Tibial artery (tissue), 4 donors: ENCODE data around the gene CCDC68.

Experiments
- DNase-seq, 2 donors: peaks; one replicate each; pipeline ENCODE4 v3.0.0-alpha.2; 2019
- H3K27ac ChIP-seq, 2 donors: fragments of 200-600 bp; sonication (generic) in 1 of 2; 1 replicate in 1 of 2; 2 replicates in 1 of 2; pipeline ENCODE4 v1.5.1; 2018 to 2019; ENCODE audit warnings: mild to moderate bottlenecking in 1 of 2
- H3K27me3 ChIP-seq, 2 donors: fragments of 200-600 bp; sonication (generic) in 1 of 2; one replicate each; pipeline versions ENCODE4 v1.5.1 to v1.6.0; 2016 to 2019
- H3K36me3 ChIP-seq, 3 donors: fragments of 200-600 bp; sonication (generic) in 2 of 3; one replicate each; pipeline ENCODE4 v1.5.1; 2016 to 2019; ENCODE audit warnings: mild to moderate bottlenecking in 2 of 3
- H3K4me1 ChIP-seq, 4 donors: fragments of 200-600 bp; sonication (generic) in 2 of 4; 1 replicate in 3 of 4; 2 replicates in 1 of 4; pipeline ENCODE4 v1.5.1; 2016 to 2019
- H3K4me3 ChIP-seq, 2 donors: fragments of 200-600 bp; sonication (generic) in 1 of 2; 1 replicate in 1 of 2; 2 replicates in 1 of 2; pipeline ENCODE4 v1.5.1; 2018 to 2019; ENCODE audit warnings: mild to moderate bottlenecking in 2 of 2
- H3K9me3 ChIP-seq, 3 donors: fragments of 200-600 bp; sonication (generic) in 1 of 3; one replicate each; pipeline ENCODE4 v1.5.1; 2016 to 2019
- intact Hi-C: fragments of 100-400 bp; cut with DNase I; formaldehyde crosslinking; loops from one replicate; pipeline ENCODE4 v1.15.0; 2023; ENCODE audit warnings: low total_unique reads
- TF ChIP-seq, protein P1 (sequence below), 2 experiments: fragments of 200-600 bp in 1 of 2; fragments of 450-650 bp in 1 of 2; IDR thresholded peaks; one replicate each; pipeline ENCODE4 v1.5.1; 2017 to 2019; ENCODE audit warnings: antibody characterized with exemption in 2 of 2, mild to moderate bottlenecking in 1 of 2, moderate library complexity in 1 of 2

CCDC68 gene

DNA sequence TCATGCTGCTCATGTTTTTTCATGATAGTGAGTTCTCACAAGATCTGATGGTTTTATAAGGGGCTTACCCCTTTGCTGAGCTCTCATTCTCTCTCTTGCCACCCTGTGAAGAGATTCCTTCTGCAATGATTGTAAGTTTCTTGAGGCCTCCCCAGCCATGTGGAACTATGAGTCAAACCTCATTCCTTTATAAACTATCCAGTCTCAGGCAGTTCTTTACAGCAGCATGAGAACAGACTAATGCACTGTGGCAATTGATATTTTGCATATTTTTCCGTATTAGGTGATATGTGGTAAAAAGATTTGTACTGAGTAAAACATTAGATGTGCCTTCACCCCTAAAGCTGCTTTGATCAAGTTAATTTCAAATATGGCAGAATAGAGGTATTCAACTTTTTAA, 82.2 kb downstream of the CCDC68 start:
- intact Hi-C loops = no loop called here
- no peak for DNase-seq
- H3K36me3 ChIP-seq = no peaks in the 10 kb centered on the region
- TF ChIP-seq, protein P1, sequence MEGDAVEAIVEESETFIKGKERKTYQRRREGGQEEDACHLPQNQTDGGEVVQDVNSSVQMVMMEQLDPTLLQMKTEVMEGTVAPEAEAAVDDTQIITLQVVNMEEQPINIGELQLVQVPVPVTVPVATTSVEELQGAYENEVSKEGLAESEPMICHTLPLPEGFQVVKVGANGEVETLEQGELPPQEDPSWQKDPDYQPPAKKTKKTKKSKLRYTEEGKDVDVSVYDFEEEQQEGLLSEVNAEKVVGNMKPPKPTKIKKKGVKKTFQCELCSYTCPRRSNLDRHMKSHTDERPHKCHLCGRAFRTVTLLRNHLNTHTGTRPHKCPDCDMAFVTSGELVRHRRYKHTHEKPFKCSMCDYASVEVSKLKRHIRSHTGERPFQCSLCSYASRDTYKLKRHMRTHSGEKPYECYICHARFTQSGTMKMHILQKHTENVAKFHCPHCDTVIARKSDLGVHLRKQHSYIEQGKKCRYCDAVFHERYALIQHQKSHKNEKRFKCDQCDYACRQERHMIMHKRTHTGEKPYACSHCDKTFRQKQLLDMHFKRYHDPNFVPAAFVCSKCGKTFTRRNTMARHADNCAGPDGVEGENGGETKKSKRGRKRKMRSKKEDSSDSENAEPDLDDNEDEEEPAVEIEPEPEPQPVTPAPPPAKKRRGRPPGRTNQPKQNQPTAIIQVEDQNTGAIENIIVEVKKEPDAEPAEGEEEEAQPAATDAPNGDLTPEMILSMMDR (IDR thresholded peaks at IDR 0.05) = no peak
- H3K4me3 ChIP-seq = no peak overlapping the region
- no peaks in the 10 kb centered on the region for H3K27me3 ChIP-seq
- no peaks in the 10 kb centered on the region for H3K9me3 ChIP-seq
- H3K4me1 ChIP-seq = no peaks in the 10 kb centered on the region
- no peak overlapping the region for H3K27ac ChIP-seq

DNA sequence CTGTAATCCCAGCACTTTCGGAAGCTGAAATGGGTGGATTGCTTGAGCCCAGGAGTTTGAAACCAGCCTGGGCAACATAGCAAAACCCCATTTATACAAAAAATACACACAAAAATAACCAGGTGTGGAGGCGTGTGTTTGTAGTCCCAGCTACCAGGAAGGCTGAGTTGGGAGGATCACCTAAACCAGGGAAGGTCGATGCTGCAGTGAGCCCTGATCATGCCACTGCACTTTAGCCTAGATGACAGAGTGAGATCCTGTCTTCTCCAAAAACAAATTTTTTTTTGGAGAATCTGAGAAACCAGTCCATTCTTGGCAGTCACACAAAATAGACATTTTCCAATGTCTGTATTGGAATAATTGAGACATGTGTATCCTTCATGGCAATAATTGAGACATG, 84.2 kb downstream of the CCDC68 start:
- H3K4me1 ChIP-seq = no peaks in the 10 kb centered on the region
- no peak for DNase-seq
- TF ChIP-seq, protein P1 (IDR thresholded peaks at IDR 0.05) = no peak
- no peaks in the 10 kb centered on the region for H3K27me3 ChIP-seq
- H3K4me3 ChIP-seq = no peak overlapping the region
- no peak overlapping the region for H3K27ac ChIP-seq
- H3K9me3 ChIP-seq = no peaks in the 10 kb centered on the region
- H3K36me3 ChIP-seq = no peaks in the 10 kb centered on the region
- intact Hi-C loops = no loop called here

DNA sequence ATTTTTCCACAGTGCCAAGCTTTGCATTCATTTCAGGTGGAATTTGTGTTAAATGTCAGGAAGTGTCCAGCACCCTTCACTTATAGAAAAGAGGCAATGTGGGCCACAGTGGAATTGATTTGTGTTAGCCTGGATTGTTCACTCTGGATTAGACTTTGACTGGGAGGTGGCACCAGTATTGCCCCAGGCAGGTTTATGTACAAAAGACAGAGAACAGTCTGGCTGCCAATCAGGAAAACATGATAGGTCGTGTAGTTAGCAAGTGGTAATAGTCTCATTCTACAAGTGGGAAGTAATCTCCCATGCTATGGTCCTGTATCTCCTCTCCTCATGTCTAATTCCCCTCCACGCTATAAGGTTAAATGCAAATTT, 85.4 kb downstream of the CCDC68 start:
- TF ChIP-seq, protein P1 (IDR thresholded peaks at IDR 0.05) = no peak

DNA sequence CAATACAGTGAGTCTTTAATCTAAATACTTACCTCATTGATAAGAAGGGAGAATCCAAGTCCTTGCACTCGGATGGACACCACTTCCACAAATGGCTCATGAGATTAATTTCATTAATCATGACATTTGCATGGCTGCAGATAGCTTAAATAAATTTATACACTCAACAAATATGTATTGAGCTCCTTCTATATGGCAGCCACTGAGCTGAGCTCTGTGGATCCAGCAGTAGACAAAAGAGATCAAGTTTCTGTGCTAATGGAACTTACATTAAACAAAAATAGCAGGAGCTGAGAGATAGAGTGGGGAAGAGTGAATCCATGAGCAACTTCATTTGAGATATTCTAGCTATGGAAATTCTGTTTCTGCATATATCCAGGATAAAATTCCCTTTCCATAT, 86.6 kb downstream of the CCDC68 start:
- TF ChIP-seq, protein P1 (IDR thresholded peaks at IDR 0.05) = no peak
- Histone ChIP-seq H3K27me3 (no peaks in the 10 kb centered on the region), H3K36me3 (no peaks in the 10 kb centered on the region), H3K27ac (no peak overlapping the region), H3K4me3 (no peak overlapping the region), H3K4me1 (no peaks in the 10 kb centered on the region), H3K9me3 (no peaks in the 10 kb centered on the region)
- DNase-seq = no peak
- intact Hi-C loops = no loop called here

More for the DNA sequence above, 85.4 kb downstream of the CCDC68 start:
- Histone ChIP-seq H3K9me3 (no peaks in the 10 kb centered on the region), H3K36me3 (no peaks in the 10 kb centered on the region), H3K4me3 (no peak overlapping the region), H3K27me3 (no peaks in the 10 kb centered on the region), H3K27ac (no peak overlapping the region), H3K4me1 (no peaks in the 10 kb centered on the region)
- intact Hi-C loops = no loop called here
- DNase-seq = no peak

DNA sequence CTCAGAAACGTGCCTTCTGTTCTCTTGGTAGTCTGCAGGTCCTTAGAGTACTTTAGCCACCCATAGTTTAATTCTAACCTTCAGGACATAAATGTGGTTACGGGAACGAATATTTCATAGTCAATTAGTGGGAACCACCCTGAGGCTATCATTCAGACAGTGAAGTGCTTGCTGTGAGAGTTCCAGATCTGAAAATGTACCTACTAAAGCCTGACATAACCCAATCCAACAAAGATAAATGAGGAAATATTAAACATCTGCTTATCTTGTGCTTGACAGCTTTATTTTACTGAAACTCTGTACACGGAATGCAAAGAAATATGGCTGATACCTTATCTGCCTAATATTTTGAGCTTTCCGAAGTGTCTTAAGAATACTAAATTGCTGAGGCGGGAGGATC, 88.0 kb downstream of the CCDC68 start:
- Histone ChIP-seq H3K4me1 (no peaks in the 10 kb centered on the region), H3K36me3 (no peaks in the 10 kb centered on the region), H3K27me3 (no peaks in the 10 kb centered on the region), H3K9me3 (no peaks in the 10 kb centered on the region), H3K4me3 (no peak overlapping the region), H3K27ac (no peak overlapping the region)
- DNase-seq = no peak
- TF ChIP-seq, protein P1 (IDR thresholded peaks at IDR 0.05) = no peak
- intact Hi-C loops = no loop called here

DNA sequence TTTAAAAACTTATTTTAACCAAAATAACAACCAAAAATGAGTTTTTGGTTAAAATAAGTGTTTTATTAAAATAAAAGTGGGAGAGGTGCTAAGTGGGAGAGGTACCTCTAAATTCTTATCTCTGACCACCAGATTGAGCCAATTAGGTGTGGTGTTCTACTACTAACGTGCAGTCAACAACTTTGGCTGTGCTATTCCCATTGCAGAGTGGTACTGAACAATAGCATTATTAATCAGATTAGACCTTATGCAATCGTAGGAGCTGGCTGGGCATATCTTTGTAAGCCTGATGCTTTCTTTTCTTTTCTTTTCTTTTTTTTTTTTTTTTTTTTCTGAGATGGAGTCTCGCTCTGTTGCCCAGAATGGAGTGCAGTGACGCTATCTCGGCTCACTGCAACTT, 92.1 kb downstream of the CCDC68 start:
- Histone ChIP-seq H3K27ac (no peak overlapping the region), H3K27me3 (no peaks in the 10 kb centered on the region)
- TF ChIP-seq, protein P1 (IDR thresholded peaks at IDR 0.05) = no peak

More for the DNA sequence above, 92.1 kb downstream of the CCDC68 start:
- intact Hi-C loops = no loop called here
- H3K9me3 ChIP-seq = no peaks in the 10 kb centered on the region
- no peaks in the 10 kb centered on the region for H3K36me3 ChIP-seq
- H3K4me1 ChIP-seq = no peaks in the 10 kb centered on the region
- no peak overlapping the region for H3K4me3 ChIP-seq
- DNase-seq = no peak
